ENCODE results near the gene SNRPF. TPM values are rescaled to one million over a fixed set of nuclear protein-coding genes. Genes with fewer than 3 reads are reported as not detected.

SNRPF gene
- total RNA-seq, 2 donors from 2014 or later = 43.9 to 56.2 TPM

GRCh38 chr12:95887311-95887710 lies 28.6 kb downstream of the SNRPF start:
- DNase-seq (ENCODE audit: low spot score in 2 of 2) (no peak), ATAC-seq (no peak)
- no peaks in the 10 kb centered on the region for H3K36me3 Mint-ChIP-seq
- H3K9me3 Mint-ChIP-seq = no peaks in the 10 kb centered on the region
- H3K27ac Mint-ChIP-seq = no peak overlapping the region

- ATAC-seq = no peak
- no peak overlapping the region for H3K27ac Mint-ChIP-seq
Measured at GRCh38 chr12:95890958-95891357, 32.2 kb downstream of the SNRPF start.

GRCh38 chr12:95896846-95897245 lies 38.1 kb downstream of the SNRPF start:
- DNase-seq (ENCODE audit: low spot score in 2 of 2) = no peak
- no peaks in the 10 kb centered on the region for H3K9me3 Mint-ChIP-seq
- ATAC-seq = no peak
- H3K36me3 Mint-ChIP-seq = no peaks in the 10 kb centered on the region
- no peak overlapping the region for H3K27ac Mint-ChIP-seq

More at GRCh38 chr12:95890958-95891357, 32.2 kb downstream of the SNRPF start:
- no peak for DNase-seq (ENCODE audit: low spot score in 2 of 2)
- no peaks in the 10 kb centered on the region for H3K36me3 Mint-ChIP-seq
- no peaks in the 10 kb centered on the region for H3K9me3 Mint-ChIP-seq

GRCh38 chr12:95898081-95898480 lies 39.3 kb downstream of the SNRPF start:
- no peaks in the 10 kb centered on the region for H3K9me3 Mint-ChIP-seq

GRCh38 chr12:95908573-95908972 lies 49.8 kb downstream of the SNRPF start:
- ATAC-seq = no peak
- no peak overlapping the region for H3K27ac Mint-ChIP-seq
- DNase-seq (ENCODE audit: low spot score in 2 of 2) = no peak
- no peaks in the 10 kb centered on the region for H3K9me3 Mint-ChIP-seq
- no peaks in the 10 kb centered on the region for H3K36me3 Mint-ChIP-seq

More at GRCh38 chr12:95898081-95898480, 39.3 kb downstream of the SNRPF start:
- ATAC-seq (no peak), DNase-seq (ENCODE audit: low spot score in 2 of 2) (no peak)
- no peak overlapping the region for H3K27ac Mint-ChIP-seq
- no peaks in the 10 kb centered on the region for H3K36me3 Mint-ChIP-seq

- Mint-ChIP-seq H3K9me3 (no peaks in the 10 kb centered on the region), H3K27ac (no peak overlapping the region)
- ATAC-seq = no peak
Measured at GRCh38 chr12:95909871-95910270, 51.1 kb downstream of the SNRPF start.

More at GRCh38 chr12:95909871-95910270, 51.1 kb downstream of the SNRPF start:
- no peaks in the 10 kb centered on the region for H3K36me3 Mint-ChIP-seq
- no peak for DNase-seq (ENCODE audit: low spot score in 2 of 2)

Other genes starting within 250 kb of the SNRPF start
- gene NTN4, start 68.2 kb upstream of the SNRPF start, total RNA-seq = not detected
- under 1 TPM; 0.16 to 0.57 TPM for gene CCDC38, start 83.7 kb downstream of the SNRPF start, total RNA-seq
- under 1 TPM; 0.32 to 0.99 TPM for gene AMDHD1, start 84.4 kb downstream of the SNRPF start, total RNA-seq
- gene HAL, start 137.4 kb downstream of the SNRPF start, total RNA-seq = 1 to 10 TPM in 1 of 2 donors, under 1 TPM in 1; 0.39 to 1.2 TPM
- 100 to 1,000 TPM; 132 to 156 TPM for gene LTA4H, start 176.6 kb downstream of the SNRPF start, total RNA-seq